Mesothelial cell of epicardium (in vitro differentiated cells): ENCODE results near the gene CD9. TPM values are rescaled to one million over a fixed set of nuclear protein-coding genes. Genes with fewer than 3 reads are reported as not detected.

Source experiments
- DNase-seq, 2 experiments: peaks; one replicate each; pipeline ENCODE4 v3.0.0; 2021; ENCODE audit warnings: low spot score in 2 of 2; ENCODE audit not compliant: unreplicated experiment in 2 of 2
- H3K27ac Mint-ChIP-seq: 2 replicates; pipeline ENCODE4 v1.8.0; 2021; ENCODE audit warnings: mixed read lengths
- H3K27me3 Mint-ChIP-seq: 2 replicates; pipeline ENCODE4 v1.8.0; 2021; ENCODE audit warnings: low read depth, mixed read lengths
- H3K36me3 Mint-ChIP-seq: 2 replicates; pipeline ENCODE4 v1.8.0; 2021; ENCODE audit warnings: mixed read lengths
- H3K4me1 Mint-ChIP-seq: 2 replicates; pipeline ENCODE4 v1.8.0; 2021; ENCODE audit warnings: mixed read lengths
- H3K4me3 Mint-ChIP-seq: 2 replicates; pipeline ENCODE4 v1.8.0; 2021; ENCODE audit warnings: mild to moderate bottlenecking, moderate library complexity, mixed read lengths
- H3K9me3 Mint-ChIP-seq: 2 replicates; pipeline ENCODE4 v1.8.0; 2021; ENCODE audit warnings: mixed read lengths
- CTCF ChIP-seq: fragments of 200-600 bp; sonication (generic); IDR thresholded peaks from one replicate; pipeline ENCODE4 v1.5.0; 2021; ENCODE audit warnings: antibody characterized with exemption; ENCODE audit not compliant: unreplicated experiment
- total RNA-seq: library from RNA; stranded (reverse); gene quantifications from 3 replicates; pipeline ENCODE4 v1.2.1, GENCODE V29; 2021

The CD9 gene
- total RNA-seq, 1 donor from 2014 or later, result 22.3 TPM

DNA sequence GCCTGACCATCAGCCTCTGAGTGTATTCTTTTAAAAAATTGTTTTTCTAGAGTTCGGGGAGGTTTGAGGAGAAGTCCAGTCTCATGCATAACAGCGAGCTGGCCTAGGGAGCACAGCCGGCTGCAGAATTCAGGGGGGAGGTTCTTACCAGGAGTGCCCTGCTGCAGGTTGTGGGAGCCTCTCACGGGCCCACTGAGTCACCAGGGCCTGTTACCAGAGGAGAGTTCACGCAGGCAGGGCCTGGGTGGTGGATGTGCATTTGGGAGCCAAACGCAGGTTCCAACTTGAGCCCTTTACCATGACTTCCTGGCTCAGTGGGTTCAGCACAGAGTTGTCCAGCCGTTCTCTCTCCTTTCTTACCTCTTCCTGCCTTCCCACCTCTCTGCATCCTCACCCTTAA lies 14.4 kb downstream of the CD9 start:
- Mint-ChIP-seq H3K36me3 (no peaks in the 10 kb centered on the region), H3K27me3 (no peaks in the 10 kb centered on the region), H3K27ac (no peak overlapping the region), H3K4me3 (no peak overlapping the region), H3K4me1 (peaks cover 34% of the 10 kb centered on the region), H3K9me3 (no peaks in the 10 kb centered on the region)
- no peak for DNase-seq
- no peak for TF ChIP-seq CTCF

GRCh38 chr12:6215120-6215807 lies 15.1 kb downstream of the CD9 start:
- Mint-ChIP-seq H3K27me3 (no peaks in the 10 kb centered on the region), H3K4me3 (no peak overlapping the region), H3K4me1 (peaks cover 34% of the 10 kb centered on the region), H3K36me3 (no peaks in the 10 kb centered on the region), H3K27ac (peak overlapping the region; percentile 90), H3K9me3 (no peaks in the 10 kb centered on the region)
- DNase-seq, result no peak
- TF ChIP-seq CTCF, result no peak

GRCh38 chr12:6215932-6216494 lies 15.8 kb downstream of the CD9 start:
- Mint-ChIP-seq H3K9me3 (no peaks in the 10 kb centered on the region), H3K4me1 (peaks cover 34% of the 10 kb centered on the region), H3K27me3 (no peaks in the 10 kb centered on the region), H3K27ac (peak overlapping the region; percentile 90), H3K4me3 (no peak overlapping the region), H3K36me3 (no peaks in the 10 kb centered on the region)
- no peak for TF ChIP-seq CTCF
- no peak for DNase-seq

DNA sequence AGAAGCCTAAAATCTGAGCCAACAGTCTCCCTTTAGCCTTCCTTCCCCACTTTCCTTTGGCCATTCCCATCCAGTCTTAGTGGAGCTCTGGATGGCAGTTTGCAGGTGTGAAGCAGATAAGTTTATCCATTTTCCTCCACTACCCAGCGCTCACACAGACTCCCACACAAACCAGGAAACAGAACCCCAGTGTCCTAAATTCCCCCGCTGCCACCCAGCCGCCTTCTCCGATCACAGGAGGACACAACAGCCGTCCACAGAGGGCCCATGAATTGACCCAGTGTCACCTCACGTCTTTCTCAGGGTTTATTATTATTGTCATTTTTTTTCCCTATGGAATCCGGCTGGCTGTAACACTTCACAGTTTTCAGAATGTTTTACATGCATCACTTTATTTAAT lies 16.4 kb downstream of the CD9 start:
- Mint-ChIP-seq H3K4me1 (peaks cover 28% of the 10 kb centered on the region), H3K9me3 (no peaks in the 10 kb centered on the region), H3K27me3 (no peaks in the 10 kb centered on the region), H3K27ac (peak overlapping the region; percentile 32), H3K36me3 (no peaks in the 10 kb centered on the region), H3K4me3 (no peak overlapping the region)
- no peak for TF ChIP-seq CTCF
- no peak for DNase-seq

DNA sequence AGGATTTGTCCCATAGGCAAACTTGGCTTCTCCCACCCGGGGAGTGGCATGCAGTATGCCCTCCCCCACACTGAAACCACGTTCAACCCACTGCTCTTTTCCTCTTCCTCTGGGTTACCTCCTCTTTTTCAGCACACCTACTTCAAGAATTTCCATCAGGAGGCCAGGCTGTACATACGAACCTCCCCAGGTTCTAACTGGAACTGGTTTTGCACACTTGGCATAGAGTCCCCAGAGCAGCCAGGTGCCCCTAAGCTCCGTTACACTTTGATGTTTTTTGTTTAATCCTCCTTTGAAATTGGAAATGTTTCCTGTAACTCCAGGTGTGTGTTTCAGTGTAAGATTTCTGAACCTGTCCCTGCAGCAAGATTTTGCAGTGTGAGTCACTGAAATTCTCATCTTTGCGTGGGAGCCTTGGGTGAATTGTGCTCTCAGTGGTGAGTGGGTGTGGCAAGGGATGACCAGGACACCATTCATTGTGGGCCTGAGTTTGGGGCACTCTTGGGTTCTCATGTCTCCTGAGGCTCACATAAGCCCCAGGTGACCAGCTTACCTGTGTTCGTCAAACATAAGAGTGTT lies 18.2 kb downstream of the CD9 start:
- H3K27me3 Mint-ChIP-seq, result no peaks in the 10 kb centered on the region
- DNase-seq, result no peak
- no peaks in the 10 kb centered on the region for H3K36me3 Mint-ChIP-seq
- no peak overlapping the region for H3K4me3 Mint-ChIP-seq
- H3K27ac Mint-ChIP-seq, result no peak overlapping the region
- H3K4me1 Mint-ChIP-seq, result peaks cover 31% of the 10 kb centered on the region
- no peak for TF ChIP-seq CTCF
- no peaks in the 10 kb centered on the region for H3K9me3 Mint-ChIP-seq
